OCI-LY7 (cell line): ENCODE data around the gene DDX23.

Source experiments
- CTCF ChIP-seq: fragments of 200-600 bp; sonication (generic); conservative IDR thresholded peaks from 2 replicates; pipeline ENCODE4 v1.5.1; 2014; ENCODE audit warnings: mild to moderate bottlenecking, antibody characterized with exemption, low read length, moderate library complexity, mixed read lengths
- EZH2phosphoT487 ChIP-seq: fragments of 200-600 bp; sonication (generic); IDR thresholded peaks from 2 replicates; pipeline ENCODE4 v1.6.1; 2018; ENCODE audit warnings: low read depth, borderline replicate concordance, mild to moderate bottlenecking, mixed run types, antibody characterized with exemption, low read length, moderate library complexity, mixed read lengths

GRCh38 chr12:48816143-48816854, 35.7 kb downstream of the DDX23 start:
- no peak for TF ChIP-seq CTCF
- TF ChIP-seq EZH2phosphoT487, result no peak
